Measurements from ENCODE around the gene ABI1. TPM values are rescaled to one million over a fixed set of nuclear protein-coding genes. Genes with fewer than 3 reads are reported as not detected.

The ABI1 gene
- total and polyA plus RNA-seq, 4 donors = 10.7 to 18.3 (median 14.3) TPM

GRCh38 chr10:26861205-26861998 is 644 bp upstream of the ABI1 start (continued):
- TF ChIP-seq EGR1 (IDR thresholded peaks at IDR 0.05; ENCODE audit: low read depth in 2 of 2) = peak in 1 of 2 donors; percentile 78
- no peak for TF ChIP-seq HNF4G (IDR thresholded peaks at IDR 0.05)

- TF ChIP-seq EGR1 (IDR thresholded peaks at IDR 0.05; ENCODE audit: low read depth in 2 of 2) (no peak), RAD21 (IDR thresholded peaks at IDR 0.05) (no peak), SP1 (IDR thresholded peaks at IDR 0.05) (no peak), NR2F2 (IDR thresholded peaks at IDR 0.05) (no peak), YY1 (IDR thresholded peaks at IDR 0.05) (no peak), MAX (IDR thresholded peaks at IDR 0.05) (no peak), CTCF (IDR thresholded peaks at IDR 0.05; ENCODE audit: low read depth, low read length, missing input control) (no peak), ATF3 (IDR thresholded peaks at IDR 0.05) (no peak), FOXA2 (IDR thresholded peaks at IDR 0.05) (no peak), RXRA (IDR thresholded peaks at IDR 0.05) (no peak), ZBTB33 (IDR thresholded peaks at IDR 0.05) (no peak), HNF4G (IDR thresholded peaks at IDR 0.05) (no peak), GABPA (IDR thresholded peaks at IDR 0.05 in 1 of 2, conservative IDR thresholded peaks at IDR 0.05 in 1 of 2) (no peak), REST (IDR thresholded peaks at IDR 0.05) (no peak), HNF4A (conservative IDR thresholded peaks at IDR 0.05) (no peak), FOXA1 (IDR thresholded peaks at IDR 0.05) (no peak), TAF1 (conservative IDR thresholded peaks at IDR 0.05) (no peak), JUND (IDR thresholded peaks at IDR 0.05) (no peak)
- Histone ChIP-seq H3K4me1 (ENCODE audit: control insufficient read depth in 4 of 4, insufficient read depth in 4 of 4, low read length in 3 of 4) (peaks cover 2 to 25% (median 16%) of the 10 kb centered on the region in 4 donors), H3K36me3 (ENCODE audit: control insufficient read depth in 4 of 4, insufficient read depth in 3 of 4, low read depth in 1 of 4, low read length in 3 of 4) (no peaks in the 10 kb centered on the region), H3K9ac (ENCODE audit: low read depth in 1 of 2, low read length in 2 of 2) (peak overlapping the region; percentile 51 to 86), H3K9me3 (ENCODE audit: control insufficient read depth in 4 of 4, low read length in 3 of 4) (no peaks in the 10 kb centered on the region), H3K27ac (ENCODE audit: low read depth in 1 of 2, low read length in 2 of 2) (peak overlapping the region; percentile 92 to 95), H3K4me3 (ENCODE audit: low read depth in 1 of 3, low read length in 3 of 3) (peak overlapping the region; percentile 74 to 98 (median 87)), H3K27me3 (ENCODE audit: control insufficient read depth in 4 of 4, insufficient read depth in 4 of 4, low read length in 3 of 4) (no peaks in the 10 kb centered on the region)
- WGBS = under 1% methylated on average over 24 of the region's 24 CpGs
- peak; percentile 73 for DNase-seq (ENCODE audit: low spot score)
Measured at GRCh38 chr10:26860102-26860442, 686 bp downstream of the ABI1 start.

Data from liver (tissue), 9 donors.